Hippocampal formation (tissue), 2 donors: Measurements from ENCODE around the gene TRMT112.
A peak's percentile ranks its signal among the peaks of the same experiment; 100 is the strongest.

ENCODE experiments used
- DNase-seq, 2 donors: peaks; one replicate each; lab custom pipeline; 2025; lab: John Stamatoyannopoulos, UW

Gene TRMT112

DNA sequence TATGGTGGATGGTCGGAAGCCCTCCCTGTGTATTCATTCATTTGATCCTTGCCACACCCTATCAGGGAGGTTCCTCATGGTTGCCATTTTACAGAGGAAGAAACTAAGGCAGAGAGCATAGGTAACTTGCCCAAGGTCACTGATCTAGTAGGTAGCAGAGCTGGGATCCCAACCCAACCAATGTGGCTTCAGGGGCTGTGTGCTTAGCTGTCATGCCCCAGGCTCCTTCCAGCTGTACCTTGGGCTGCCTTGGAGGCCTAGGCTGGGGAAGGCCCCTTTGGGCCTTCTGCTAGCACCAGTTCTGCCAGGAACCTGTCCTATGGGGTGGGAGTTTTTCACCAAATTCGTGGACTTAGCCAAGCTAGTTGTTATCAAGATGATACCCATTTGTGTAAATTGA is 41.5 kb downstream of the TRMT112 start:
- DNase-seq: no peak

- no peak for DNase-seq
Observed at GRCh38 chr11:64275031-64275800, 42.1 kb downstream of the TRMT112 start.

DNA sequence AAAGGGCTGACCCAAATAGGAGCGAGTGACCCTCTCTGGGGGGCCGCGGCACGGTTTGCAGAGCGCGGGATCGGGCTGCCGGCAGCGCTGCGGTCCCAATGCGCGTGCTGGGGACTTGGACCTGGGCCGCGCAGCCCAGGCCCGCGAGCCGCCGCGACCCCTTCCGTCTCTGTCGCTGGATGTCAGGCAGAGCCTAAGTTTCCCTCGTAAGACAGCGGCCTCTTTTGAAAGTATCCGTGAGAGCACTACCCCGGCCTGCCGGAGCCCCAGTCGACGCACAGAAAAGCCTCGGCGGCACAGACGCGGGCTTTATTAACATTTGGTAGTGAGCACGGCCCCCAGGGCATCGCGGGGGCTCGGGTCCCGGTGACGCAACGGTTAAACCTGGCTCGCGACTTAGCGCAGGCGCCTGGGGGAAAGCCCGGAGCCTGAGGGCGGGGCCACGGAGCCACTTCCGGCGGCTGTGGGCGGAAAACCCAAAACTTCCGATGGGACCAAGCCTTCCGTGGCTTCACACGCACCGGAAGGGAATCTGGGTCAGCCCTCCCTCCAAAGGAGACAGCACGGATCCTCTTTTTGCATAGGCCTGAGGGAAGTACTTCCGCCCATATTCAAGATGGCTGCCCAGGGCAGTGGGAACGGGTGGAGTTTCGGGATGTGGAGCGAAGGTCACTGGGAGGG is 47.7 kb downstream of the TRMT112 start:
- DNase-seq: peak; percentile 99 to 100

DNA sequence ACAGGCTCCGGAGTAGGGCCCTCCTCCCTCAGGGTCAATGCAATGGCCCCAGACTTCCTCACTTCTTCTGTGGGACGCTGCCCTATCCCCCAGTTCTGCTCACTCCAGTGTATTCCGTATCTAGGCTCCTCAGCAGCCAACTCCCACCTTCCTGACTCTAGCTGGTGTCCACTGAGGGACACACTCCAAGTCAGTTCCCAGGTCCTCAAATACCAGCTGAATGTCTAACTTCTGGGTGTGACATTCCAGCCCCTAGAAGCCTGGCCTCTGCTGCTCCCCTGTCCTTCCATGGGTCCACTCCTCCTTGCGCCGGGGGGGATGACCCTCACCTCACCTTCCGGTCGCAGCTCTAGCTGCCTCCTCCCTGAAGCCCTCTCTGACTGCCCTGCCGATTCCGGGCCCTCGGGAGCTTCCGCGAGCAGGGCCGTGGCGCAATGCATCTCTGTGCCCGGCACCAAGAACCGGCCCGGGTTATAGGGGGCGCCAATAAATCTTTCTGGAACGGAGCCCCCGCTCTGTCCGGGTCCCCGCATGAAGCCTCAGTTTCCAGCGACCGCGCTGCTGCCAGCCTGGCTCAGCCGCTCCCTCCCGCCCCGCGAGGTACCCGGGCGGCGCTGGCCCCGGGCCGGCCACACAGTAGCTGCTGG is 48.3 kb downstream of the TRMT112 start:
- no peak for DNase-seq

DNA sequence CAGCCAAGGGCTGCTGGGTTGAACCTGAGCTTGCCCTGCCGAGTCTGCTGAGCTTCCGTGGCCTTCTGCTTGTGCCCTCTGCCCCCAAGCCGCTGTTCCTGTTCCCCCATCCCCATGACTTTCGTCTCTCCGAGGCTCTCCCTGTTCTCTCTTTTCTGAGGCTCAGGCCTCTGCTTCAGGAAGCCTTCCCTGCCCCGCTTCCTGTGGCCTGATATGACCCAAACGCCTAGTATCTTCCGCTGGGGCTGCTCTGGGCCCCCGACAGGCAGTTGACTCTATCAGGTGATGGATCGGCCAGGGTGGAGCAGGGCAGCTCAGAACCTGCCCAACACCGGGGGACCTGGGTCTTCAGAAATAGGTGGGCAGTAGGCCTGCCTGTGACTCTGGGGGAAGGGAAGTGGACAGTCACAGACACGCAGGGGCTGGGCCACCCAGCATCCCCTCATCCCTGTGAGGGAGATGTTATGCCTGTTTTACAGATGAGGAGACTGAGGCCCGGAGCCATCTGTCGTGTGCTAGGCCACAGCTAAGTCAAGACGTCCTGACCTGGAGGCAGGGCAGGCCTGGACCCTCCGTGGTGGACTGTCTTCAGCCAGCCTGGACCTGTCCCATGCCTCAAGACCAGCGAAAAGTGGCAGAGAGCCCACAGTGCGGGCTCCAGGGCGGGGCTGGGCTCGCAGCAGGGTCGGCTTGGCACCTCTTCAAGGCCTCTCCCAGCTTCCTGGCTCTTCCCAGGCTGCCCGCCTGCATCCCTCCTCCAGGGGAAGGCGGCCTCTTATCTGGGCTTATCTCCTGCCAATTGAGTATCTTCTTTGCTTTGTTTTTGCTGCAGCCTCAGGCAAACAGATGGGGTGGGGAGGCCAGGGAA is 49.1 kb downstream of the TRMT112 start:
- no peak for DNase-seq

DNA sequence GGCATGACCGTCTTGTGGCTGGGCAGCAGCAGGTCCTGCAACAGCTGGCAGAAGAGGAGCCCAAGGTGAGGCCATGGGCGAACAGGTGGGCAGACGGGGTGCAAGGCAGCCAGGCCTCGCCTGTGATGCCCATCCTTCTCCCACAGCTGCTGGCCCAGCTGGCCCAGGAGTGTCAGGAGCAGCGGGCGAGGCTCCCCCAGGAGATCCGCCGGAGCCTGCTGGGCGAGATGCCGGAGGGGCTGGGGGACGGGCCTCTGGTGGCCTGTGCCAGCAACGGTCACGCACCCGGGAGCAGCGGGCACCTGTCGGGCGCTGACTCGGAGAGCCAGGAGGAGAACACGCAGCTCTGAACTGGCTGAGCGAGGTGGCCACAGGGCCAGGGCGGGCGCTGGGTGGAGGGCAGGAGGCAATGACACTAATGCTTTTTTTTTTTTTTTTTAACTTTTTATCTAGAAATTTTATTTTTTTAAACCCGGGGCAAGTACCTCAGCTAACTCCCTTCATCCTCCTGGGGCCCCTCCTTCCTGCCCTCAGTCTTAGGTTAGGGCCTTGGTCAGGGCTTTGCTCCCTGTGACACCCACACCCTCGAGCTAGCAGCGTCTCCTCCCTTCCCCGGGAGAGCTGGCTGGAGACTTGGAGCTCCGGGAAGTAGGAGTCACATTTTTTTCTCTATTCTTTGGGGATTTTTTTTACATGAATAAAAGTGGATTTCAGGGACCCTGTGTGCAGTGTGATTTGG is 50.0 kb downstream of the TRMT112 start:
- DNase-seq: no peak
